GM21526 (cell line): Measurements from ENCODE around the gene HMOX1.
"Not testable (repeated sequence)": the region's sequence is repeated elsewhere in the genome, so short reads cannot be mapped to it uniquely, and the experiment has no call there.

ENCODE experiments used
- ATAC-seq: cut with Tn5 transposase; IDR thresholded peaks from one replicate; pipeline ENCODE4 v1.9.1; 2021; ENCODE audit warnings: moderate library complexity; ENCODE audit not compliant: unreplicated experiment, low FRiP score

Gene HMOX1

DNA sequence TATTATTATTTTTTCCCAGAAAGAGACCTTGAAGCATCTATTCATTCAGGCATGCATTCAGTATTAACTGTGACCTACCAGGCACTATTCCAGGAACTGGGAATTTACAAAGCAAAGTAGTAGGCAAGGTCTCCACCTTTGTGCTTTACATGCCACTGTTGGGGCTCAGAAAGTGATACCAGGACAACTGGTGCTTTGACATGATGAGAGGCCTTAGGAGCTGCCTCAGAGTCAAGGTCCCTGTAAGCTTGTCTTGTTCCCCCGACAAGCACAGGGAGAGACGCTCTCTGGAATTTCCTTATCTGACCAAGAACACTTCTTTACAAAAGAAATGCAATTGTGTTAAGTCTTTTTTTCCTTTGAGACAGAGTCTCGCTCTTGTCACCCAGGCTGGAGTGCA lies 2.3 kb upstream of the HMOX1 start:
- no peak for ATAC-seq

DNA sequence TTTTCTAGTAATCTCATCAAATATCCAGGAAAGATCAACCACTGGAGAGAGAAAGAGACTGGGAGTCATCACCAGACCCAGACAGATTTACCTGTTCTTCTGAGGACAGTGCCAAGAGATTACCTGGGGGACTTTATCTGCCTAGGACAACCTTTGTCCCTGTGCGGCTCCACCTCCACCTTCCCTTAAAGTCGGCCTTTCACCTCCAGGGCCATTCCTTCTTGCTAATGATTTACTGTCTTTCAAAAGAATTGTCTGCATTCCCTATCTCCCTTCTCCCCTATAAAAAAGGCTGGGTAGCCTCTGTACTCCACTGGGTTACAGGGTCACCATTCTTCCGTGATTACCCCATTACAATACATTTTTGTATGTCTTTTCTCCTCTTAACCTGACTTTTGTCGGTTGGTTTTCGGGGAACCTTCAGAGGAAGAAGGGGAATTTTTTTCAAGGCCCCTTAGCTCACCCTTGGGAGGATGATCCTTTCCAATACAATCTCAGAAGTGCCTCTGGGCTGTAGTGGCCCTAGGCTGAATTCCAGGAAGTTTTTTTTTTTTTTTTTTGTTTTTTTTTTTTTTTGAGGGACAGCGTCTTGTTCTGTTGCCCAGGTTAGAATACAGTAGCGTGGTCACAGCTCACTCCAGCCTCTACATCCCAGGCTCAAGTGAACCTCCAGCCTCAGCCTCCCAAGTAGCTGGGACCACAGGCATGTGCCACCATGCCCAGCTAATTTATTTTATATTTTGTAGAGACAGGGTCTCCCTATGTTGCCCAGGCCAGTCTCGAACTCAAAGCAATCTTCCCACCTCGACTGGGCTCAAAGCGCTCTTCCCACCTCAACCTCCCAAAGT lies 1.5 kb upstream of the HMOX1 start:
- no peak for ATAC-seq

DNA sequence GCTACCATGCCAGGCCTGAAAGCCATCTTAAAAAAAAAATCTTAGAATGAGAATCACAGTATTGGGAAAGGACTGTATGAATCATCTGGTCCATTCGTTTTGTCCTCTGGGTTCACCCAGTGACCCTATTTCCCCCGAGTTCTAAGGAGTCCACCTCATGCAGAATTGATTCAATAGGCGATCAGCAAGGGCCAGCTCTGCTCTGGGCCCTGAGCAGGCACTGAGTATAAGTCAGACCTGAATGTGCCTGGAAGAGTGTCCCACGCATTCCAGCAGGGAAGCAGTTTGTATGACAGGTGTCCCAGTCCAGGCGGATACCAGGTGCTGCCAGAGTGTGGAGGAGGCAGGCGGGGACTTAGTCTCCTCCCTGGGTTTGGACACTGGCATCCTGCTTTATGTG lies 883 bp upstream of the HMOX1 start:
- no peak for ATAC-seq

DNA sequence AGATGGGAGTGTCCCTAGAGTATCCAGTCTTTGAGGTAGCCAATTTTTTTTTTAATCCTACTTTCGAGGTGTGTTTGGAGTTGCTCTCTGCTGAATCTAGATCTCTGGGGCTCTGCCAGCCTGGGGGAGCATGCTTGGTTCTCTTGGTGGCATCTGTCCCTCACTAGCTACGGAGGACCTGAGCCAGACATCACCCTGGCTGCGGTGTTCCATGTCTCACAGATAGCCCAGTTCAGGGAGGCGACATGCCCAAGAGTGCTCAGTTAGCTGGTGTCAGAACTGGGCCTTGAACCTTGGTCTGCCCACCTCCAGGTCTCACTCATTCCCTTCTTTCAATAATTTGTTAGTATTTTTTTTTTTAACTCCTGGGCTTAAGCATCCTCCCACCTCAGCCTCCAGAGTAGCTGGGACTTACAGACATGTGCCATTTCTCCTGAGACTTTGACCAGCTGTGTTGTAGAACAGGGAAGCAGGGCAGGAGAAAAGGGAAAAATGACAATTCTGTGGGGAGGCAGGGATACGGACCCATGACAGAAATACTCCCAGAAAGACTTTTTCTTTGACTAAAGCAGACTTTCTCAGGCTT lies 621 bp downstream of the HMOX1 start:
- no peak for ATAC-seq

DNA sequence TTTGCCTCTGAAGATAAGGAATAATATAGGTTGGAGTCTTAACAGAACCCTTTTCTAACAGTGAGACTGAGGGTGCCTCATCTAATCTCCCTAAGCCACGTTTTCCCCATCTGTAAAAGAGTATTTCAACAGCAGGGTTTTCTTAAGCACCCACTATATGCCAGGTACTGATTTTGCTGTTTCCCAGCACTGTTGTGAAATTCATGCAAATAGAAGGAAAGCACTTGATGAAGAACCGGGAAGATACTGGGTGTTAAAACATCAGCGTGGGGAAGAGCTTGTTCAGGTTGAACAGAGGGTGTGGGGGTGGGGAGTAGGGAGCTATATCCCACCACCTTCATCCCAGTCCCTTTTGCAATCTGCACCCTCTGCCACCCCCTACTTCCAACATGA lies 2.8 kb downstream of the HMOX1 start:
- ATAC-seq, result no peak

DNA sequence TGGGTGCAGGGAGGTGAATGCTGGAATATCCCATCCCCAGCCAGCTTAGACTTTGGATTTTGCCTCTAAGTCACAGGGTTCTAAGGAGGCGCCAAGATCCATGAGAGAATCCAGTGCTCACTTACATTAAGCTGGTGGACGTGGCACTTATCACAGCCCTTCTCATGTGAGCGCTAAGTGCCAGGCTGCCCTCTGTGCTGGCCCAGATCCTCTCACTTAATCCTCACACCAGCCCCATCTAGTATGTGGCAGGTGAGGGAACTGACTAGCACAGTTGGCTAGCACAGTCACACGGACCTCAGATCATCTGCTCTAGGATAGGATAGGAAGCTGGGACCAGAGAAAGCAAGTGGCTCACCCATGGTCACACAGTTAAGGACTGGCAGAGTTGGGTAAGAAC lies 3.6 kb downstream of the HMOX1 start:
- ATAC-seq, result no peak

DNA sequence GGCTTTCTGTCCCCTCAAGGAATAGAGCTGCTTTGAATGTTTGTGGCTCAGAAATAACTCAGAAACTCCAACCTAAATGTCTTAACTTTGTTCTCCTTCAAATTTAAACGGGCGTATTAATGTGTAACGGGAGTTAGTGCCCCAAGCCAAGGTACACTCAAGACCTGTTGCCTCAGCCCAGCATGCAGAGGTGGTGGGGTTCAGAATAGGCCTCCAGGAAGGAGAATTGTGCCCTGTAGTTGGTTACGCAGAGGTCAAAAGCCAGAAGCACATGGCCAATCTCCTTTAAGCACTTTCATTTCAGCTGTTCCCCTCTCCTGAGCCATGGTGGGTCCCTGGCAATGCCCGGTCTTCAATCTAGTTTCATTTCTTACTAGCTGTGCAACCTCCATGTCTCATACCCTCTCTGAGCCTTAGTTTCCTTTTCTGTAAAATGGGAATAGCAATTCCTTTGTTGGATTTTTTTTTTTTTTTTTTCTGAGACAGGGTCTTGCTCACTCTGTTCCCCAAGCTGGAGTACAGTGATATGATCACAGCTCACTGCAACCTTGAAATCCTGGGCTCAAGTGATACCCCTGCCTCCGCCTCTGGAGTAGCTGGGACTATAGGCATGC lies 4.2 kb downstream of the HMOX1 start:
- no peak for ATAC-seq

DNA sequence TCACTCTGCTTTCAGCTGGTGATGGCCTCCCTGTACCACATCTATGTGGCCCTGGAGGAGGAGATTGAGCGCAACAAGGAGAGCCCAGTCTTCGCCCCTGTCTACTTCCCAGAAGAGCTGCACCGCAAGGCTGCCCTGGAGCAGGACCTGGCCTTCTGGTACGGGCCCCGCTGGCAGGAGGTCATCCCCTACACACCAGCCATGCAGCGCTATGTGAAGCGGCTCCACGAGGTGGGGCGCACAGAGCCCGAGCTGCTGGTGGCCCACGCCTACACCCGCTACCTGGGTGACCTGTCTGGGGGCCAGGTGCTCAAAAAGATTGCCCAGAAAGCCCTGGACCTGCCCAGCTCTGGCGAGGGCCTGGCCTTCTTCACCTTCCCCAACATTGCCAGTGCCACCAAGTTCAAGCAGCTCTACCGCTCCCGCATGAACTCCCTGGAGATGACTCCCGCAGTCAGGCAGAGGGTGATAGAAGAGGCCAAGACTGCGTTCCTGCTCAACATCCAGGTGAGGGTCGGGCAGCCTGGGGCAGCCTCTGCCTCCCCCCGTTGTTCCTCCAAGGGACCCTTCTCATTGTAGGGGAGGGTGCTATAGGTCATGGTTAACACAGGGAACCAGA lies 5.9 kb downstream of the HMOX1 start:
- ATAC-seq, result no peak

DNA sequence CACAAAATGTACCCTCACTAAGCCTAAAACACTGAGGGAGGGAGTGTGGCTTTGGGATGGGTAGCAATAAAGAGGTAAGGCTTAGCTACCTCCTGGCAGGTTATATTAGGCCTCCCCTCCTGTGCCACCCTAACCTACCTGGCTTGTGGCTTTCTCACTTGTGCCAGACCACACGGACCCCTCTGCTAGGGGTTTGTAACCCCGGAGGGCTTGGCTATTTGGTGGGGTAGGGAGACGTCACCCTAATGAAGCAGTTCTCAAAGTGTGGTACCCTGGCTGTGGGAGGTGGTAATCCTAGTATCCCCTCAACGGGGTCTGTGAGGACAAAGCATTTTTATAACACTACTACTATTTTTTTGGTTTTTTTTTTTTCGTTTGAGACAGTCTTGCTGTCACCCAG lies 10.0 kb downstream of the HMOX1 start:
- no peak for ATAC-seq

DNA sequence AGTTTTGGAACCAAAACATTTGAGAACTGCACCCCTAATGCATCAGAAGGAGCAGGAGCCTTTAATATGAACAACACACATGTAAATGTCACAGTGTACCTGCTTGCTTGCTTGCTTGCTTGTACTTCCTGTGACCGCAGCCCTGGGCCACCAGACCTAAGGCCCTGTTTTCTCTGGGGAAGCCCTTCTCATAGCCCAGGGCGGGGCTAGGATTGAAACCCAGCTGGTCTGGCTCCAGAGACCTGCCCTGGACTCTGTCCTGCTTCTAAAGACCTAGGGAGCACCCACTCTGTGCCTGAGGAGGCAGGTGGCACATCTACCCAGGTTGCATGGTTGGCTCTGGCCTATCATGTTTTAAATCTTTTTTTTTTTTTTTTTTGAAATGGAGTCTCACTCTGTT lies 11.5 kb downstream of the HMOX1 start:
- ATAC-seq, result no peak

DNA sequence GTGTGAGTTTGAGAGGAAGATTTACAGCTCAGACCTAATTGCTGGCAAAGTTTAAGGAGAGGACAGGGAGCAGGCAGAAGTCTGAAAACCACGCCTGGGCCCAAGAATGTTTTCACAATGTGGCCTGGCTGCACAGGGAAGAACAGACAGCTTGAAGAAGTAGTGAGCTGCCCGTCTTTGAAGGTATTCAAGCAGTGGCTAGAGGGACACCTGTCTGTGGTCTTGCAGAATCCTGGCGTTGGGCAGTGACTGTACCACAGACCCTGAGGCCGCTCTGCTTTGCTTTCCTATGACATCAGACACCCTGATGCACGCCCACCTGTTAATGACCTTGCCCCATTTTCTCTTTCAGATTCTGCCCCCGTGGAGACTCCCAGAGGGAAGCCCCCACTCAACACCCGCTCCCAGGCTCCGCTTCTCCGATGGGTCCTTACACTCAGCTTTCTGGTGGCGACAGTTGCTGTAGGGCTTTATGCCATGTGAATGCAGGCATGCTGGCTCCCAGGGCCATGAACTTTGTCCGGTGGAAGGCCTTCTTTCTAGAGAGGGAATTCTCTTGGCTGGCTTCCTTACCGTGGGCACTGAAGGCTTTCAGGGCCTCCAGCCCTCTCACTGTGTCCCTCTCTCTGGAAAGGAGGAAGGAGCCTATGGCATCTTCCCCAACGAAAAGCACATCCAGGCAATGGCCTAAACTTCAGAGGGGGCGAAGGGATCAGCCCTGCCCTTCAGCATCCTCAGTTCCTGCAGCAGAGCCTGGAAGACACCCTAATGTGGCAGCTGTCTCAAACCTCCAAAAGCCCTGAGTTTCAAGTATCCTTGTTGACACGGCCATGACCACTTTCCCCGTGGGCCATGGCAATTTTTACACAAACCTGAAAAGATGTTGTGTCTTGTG lies 12.5 kb downstream of the HMOX1 start:
- no peak for ATAC-seq

DNA sequence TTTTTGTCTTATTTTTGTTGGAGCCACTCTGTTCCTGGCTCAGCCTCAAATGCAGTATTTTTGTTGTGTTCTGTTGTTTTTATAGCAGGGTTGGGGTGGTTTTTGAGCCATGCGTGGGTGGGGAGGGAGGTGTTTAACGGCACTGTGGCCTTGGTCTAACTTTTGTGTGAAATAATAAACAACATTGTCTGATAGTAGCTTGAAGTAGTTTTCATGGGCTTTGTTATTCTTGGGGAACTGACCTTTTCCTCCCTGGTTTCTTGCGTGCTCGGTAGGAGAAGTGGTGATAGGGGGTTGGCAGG lies 13.1 kb downstream of the HMOX1 start:
- no peak for ATAC-seq

DNA sequence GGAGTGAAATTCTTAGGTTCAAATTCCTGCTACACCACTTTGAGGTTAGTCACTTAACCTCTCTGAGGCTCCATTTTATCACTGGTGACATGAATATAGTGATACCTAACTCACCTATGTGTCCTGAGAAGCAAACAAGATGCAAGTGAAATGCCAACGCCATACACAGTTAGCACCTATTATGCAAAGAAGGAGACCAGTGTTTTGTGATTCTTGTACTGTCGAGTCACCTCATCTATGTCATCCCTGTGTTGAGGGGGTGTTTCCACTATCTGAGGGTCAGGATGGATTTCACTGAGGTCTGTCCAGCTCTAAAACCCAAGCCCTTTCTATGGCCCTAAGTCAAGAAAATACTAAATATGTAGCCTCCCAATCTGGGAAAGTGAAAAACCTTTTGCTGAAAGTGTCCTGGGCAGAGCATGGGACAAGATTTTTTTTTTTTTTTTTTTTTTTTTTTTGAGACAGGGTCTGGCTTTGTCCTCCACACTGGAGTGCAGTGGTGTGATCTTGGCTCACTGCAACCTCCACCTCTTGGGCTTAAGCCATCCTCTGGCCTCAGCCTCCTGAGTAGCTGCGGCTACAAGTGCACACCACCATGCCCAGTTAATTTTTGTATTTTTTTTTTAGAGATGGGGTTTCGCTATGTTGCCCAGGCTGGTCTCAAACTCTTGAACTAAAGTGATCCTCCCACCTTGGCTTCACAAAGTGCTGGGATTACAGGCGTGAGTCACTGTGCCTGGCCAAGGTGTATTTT lies 14.1 kb downstream of the HMOX1 start:
- ATAC-seq, result no peak

DNA sequence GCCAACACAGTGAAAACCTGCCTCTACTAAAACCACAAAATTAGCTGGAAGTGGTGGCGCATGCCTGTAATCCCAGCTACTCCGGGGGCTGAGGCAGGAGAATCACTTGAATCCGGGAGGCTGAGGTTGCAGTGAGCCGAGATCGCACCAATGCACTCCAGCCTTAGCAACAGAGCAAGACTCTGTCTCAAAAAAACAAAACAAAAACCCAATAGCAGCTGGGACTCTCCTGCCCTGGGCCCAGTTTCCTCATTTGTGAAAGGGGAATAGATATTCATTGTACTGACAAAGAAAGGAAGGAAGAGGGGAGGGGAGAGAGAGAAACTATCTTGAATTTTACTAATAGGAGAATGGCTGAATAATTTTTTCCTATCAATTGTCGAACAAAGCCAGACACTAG lies 15.7 kb downstream of the HMOX1 start:
- not testable (repeated sequence) for ATAC-seq

DNA sequence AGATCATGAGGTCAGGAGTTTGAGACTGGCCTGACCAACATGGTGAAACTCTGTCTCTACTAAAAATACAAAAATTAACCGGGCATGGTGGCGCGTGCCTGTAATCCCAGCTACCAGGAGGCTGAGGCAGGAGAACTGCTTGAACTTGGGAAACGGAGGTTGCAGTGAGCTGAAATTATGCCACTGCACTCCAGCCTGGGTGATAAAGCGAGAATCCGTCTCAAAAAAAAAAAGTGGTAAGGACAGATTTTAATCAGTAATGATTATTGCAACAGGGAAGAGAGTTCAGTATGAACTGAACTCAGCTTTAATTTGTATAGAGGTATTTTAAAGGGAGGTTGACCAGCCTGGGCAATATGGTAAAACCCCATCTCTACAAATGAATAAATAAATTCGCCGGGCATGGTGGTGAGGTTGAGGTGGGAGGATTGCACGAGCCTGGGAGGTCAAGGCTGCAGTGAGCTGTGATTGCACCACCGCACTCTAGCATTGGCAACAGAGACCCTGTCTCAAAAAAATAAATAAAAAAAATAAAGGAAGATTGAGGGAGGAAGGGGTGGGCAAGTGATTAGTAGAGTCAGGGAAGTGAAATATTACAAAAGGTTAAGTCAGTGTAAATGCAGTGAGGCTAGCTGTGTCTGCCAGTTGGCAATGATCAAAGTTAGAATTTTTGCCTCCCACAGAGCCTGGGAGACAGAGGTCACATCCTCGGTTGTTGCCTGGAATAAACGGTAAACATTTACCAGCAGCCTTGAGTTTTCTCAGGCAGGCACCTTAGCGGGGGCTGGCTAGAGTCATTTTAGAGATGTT lies 16.4 kb downstream of the HMOX1 start:
- no peak for ATAC-seq

DNA sequence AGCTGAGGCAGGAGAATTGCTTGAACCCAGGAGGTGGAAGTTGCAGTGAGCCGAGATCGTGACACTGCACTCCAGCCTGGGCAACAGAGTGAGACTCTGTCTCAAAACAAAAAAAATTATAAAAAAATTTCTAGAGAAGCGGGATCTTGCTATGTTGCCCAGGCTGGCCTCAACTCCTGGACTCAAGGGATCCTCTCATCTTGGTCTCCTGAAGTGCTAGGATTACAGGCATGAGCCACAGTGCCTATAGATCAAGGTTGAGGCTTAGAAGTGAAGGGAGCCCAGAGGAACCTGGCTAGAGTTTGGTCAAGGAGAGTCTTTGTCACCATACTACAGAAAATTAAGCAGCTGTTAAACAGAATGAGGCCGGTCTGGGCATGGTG lies 17.7 kb downstream of the HMOX1 start:
- no peak for ATAC-seq

DNA sequence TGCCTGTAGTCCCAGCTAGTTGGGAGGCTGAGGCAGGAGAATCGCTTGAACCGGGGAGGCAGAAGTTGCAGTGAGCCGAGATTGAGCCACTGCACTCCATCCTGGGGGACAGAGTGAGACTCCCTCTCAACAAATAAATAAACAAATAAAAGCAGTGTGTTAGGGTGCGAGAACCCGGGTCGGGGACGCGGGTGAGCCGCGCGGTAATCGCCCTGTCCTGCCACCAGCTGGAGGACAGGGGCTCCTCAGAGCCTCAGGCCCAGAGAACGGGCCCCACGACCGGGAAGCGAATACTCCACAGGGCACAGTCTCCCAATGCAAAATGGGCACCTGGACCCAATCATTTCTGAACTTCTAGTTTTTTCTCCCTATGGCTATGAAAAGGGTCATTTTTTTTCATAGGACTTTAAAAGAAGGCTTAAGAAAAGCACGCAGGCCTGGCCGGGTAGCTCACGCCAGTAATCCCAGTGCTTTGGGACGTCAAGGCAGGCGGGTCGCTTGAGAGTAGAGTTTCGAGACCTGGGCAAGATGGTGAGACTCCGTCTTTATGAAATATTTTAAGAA lies 18.3 kb downstream of the HMOX1 start:
- no peak for ATAC-seq

DNA sequence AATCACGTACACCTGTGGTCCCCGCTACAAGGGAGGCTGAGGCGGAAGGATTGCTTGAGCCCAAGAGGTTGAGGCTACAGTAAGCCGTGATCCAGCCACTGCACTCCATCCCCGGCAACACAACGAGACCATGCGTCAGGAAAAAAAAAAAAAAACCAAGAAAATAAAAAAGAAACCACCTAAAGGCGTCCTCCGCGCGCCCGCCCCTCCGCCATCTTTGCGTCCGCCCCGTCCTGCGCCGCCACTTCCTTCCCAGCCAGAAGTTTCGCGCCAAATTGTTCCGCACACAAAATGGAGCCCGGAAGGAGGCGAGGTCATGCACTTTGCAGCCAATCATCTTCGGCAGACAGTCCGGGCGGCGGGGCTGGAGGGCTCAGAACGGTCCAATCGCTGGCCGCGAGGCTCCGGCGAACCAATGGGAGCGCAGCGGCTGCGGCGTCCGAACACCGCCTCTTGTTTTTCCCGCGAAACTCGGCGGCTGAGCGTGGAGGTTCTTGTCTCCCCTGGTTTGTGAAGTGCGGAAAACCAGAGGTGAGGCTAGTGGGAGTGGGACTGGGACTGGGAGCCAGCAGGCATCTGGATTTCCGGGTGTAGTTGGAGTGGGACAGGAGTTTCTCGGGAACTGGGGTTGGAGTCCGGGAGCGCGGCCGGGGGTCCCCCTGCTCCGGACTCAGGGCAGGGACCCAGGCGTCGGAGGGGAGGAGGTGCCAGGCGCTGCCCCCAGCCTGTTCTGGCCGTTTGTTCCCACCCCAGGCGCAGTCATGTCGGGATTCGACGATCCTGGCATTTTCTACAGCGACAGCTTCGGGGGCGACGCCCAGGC lies 19.0 kb downstream of the HMOX1 start, which contains the start of gene MCM5:
MCM5 (plus strand) TSS at position 463 of the 823 bp plus-strand sequence; CDS start at position 762, 299 bp downstream.
- ATAC-seq, result peak; percentile 81
